ENCODE measurements around the gene CA11. TPM values are rescaled to one million over a fixed set of nuclear protein-coding genes. Genes with fewer than 3 reads are reported as not detected.

CA11 gene
- total and polyA plus RNA-seq, 9 of the 15 experiments (the other 6 are each of a cell fraction or from before 2014, with no cell fraction given), result 2.9 to 19.9 (median 8.3) TPM

- no peak for TF ChIP-seq ZNF253 (CRISPR knock-in tag; conservative IDR thresholded peaks at IDR 0.05)
- no peak for TF ChIP-seq ZKSCAN1 (IDR thresholded peaks at IDR 0.05; ENCODE audit: low read depth, low read length)
- peak; percentile 4; the same call in 1 of the 2 replicates for TF ChIP-seq HLTF (IDR thresholded peaks at IDR 0.05)
- TF ChIP-seq CREB5 (CRISPR knock-in tag; IDR thresholded peaks at IDR 0.05), result no peak
- 0 out of 2 replicates have a peak, but pooled peaks have one; percentile 35 for TF ChIP-seq HBP1 (CRISPR knock-in tag; IDR thresholded peaks at IDR 0.05)
- TF ChIP-seq POLR2H (tag; IDR thresholded peaks at IDR 0.05; ENCODE audit: low read depth), result no peak
- no peak for TF ChIP-seq KAT7 (CRISPR knock-in tag; IDR thresholded peaks at IDR 0.05; ENCODE audit: borderline replicate concordance)
- TF ChIP-seq MYC (IDR thresholded peaks at IDR 0.05; ENCODE audit: low read depth, low read length), result no peak
- TF ChIP-seq MYC (CRISPR knock-in tag; IDR thresholded peaks at IDR 0.05; ENCODE audit: borderline replicate concordance, low read depth), result no peak
- TF ChIP-seq HINFP (tag; conservative IDR thresholded peaks at IDR 0.05; ENCODE audit: low read depth), result no peak
- peak; percentile 85; the same call in 1 of the 2 replicates for TF ChIP-seq THRAP3 (IDR thresholded peaks at IDR 0.05; ENCODE audit: borderline replicate concordance)
- TF ChIP-seq ZNF175 (CRISPR knock-in tag; IDR thresholded peaks at IDR 0.05; ENCODE audit: low read depth), result no peak; the same call in 1 of the 2 replicates
- TF ChIP-seq ZNF609 (CRISPR knock-in tag; IDR thresholded peaks at IDR 0.05; ENCODE audit: borderline replicate concordance), result no peak; the same call in 1 of the 2 replicates
Observed at GRCh38 chr19:48619692-48620585, 26.0 kb downstream of the CA11 start (continued).

Measured in K562 (cell line).